Pancreas (tissue), 10 donors: ENCODE data around the gene MPRIP. TPM values are rescaled to one million over a fixed set of nuclear protein-coding genes. Genes with fewer than 3 reads are reported as not detected.

Source experiments
- ATAC-seq, 4 donors: fragments of 200-7000 bp; cut with Tn5 transposase; one replicate each; pipeline versions ENCODE4 v1.8.0 to v1.9.1; 2020; ENCODE audit warnings: mild to moderate bottlenecking in 4 of 4, moderate library complexity in 4 of 4
- DNase-seq, 6 donors: peaks; one replicate each; pipeline ENCODE4 v3.0.0-alpha.2; 2020
- FAIRE-seq: peaks from 2 replicates; lab custom pipeline; 2012; peaks lifted over from hg19 to GRCh38; lab: Jason Lieb, UNC
- H3K27ac ChIP-seq, 4 donors: fragments of 200-600 bp; sonication (generic); 1 replicate in 3 of 4; 2 replicates in 1 of 4; pipeline versions ENCODE4 v1.5.0 to v1.8.0; 2020
- H3K27me3 ChIP-seq, 4 donors: fragments of 200-600 bp; one replicate each; pipeline ENCODE4 v1.8.0; 2021
- H3K36me3 ChIP-seq, 3 donors: fragments of 200-600 bp; sonication (generic) in 1 of 3; one replicate each; pipeline versions ENCODE4 v1.5.0 to v1.8.0; 2020 to 2021
- H3K4me1 ChIP-seq, 3 donors: fragments of 200-600 bp; one replicate each; pipeline ENCODE4 v1.8.0; 2021
- H3K4me3 ChIP-seq, 4 donors: fragments of 200-600 bp; sonication (generic) in 2 of 4; one replicate each; pipeline versions ENCODE4 v1.5.0 to v1.8.0; 2020 to 2021
- H3K9me3 ChIP-seq, 4 donors: fragments of 200-600 bp; one replicate each; pipeline ENCODE4 v1.8.0; 2021
- WGBS, 2 donors: extraction: QIAGEN DNeasy Blood & Tissue Kit; methylation state at CpG; one replicate each; pipeline ENCODE4 v1.1.7; 2013; 5-methylcytosine and 5-hydroxymethylcytosine counted together
- intact Hi-C, 3 donors: fragments of 100-400 bp; cut with DNase I; formaldehyde crosslinking; loops; one replicate each; pipeline versions ENCODE4 v1.11.1 to v1.14.2; 2022
- polyA plus RNA-seq, 2 donors: library from polyadenylated mRNA; stranded (reverse); fragments of 200-250 nt; gene quantifications; one replicate each; pipeline ENCODE4 v1.2.3, GENCODE V29; 2013
- total RNA-seq, 6 donors: library from RNA; stranded (reverse); fragmentation: NEBNext Ultra II Directional in 4 of 6; extraction: Animal tissue kit (Norgen Biotek cat#: 25700) in 4 of 6; gene quantifications; one replicate each; pipeline versions ENCODE4 v1.2.1 to v1.2.4, GENCODE V29; 2021 to 2023
- TF ChIP-seq, protein P1 (sequence below), 4 donors: fragments of 200-600 bp; sonication (generic) in 3 of 4; IDR thresholded peaks; one replicate each; pipeline versions ENCODE4 v1.5.0 to v1.8.0; 2021; ENCODE audit warnings: antibody characterized with exemption in 4 of 4
- donor health status: healthy with polysubstance abuse.
- donor health status: DM: no; HTN: no; CAD: no; lungs with moderate emphysema.
- donor health status: DM: no; HTN: no; CAD: no.
- donor health status: control.
- donor health status: control.
- donor health status: Bipolar disorder and iron deficiency.
- donor health status: DM: yes; HTN: yes; CAD: no.
- donor health status: DM: no; HTN: no; CAD: no.
- donor health status: DM: no; HTN: no; CAD: no.
- donor health status: DM: yes; HTN: yes; CAD: no.

The MPRIP gene
- total and polyA plus RNA-seq, 8 donors: 91.8 to 242 (median 107) TPM

DNA sequence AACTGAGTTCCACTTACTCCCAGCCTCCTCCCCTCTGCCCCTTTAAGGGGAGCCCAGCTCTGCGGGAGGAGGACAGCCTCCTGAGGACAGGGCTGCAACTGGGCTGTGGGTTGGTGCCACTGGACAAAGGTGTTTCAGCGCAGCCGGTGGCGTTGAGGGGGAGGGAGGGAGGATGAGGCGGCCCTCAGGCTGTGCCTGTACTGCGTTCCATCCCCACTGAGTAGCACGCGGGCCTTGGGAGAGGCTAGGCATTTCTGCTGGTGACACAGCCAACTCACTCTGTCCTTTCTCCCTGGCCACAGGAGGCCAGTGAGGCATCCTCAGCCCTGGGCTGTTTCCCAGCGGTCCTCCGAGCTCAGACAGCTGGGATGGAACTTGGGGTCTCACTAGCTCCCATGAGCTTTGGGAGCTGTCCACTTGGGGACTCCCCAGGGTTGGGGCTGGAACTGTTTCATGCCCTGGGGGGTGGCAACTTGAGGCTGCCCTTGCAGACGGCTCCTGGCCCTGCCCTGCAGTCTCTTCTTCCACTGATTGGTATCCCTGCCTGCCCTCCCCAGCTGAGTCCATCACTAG lies 70.5 kb downstream of the MPRIP start:
- peaks cover 16 to 37% (median 33%) of the 10 kb centered on the region in 3 donors for H3K4me1 ChIP-seq
- FAIRE-seq (no peak), DNase-seq (no peak), ATAC-seq (no peak)
- TF ChIP-seq, protein P1, sequence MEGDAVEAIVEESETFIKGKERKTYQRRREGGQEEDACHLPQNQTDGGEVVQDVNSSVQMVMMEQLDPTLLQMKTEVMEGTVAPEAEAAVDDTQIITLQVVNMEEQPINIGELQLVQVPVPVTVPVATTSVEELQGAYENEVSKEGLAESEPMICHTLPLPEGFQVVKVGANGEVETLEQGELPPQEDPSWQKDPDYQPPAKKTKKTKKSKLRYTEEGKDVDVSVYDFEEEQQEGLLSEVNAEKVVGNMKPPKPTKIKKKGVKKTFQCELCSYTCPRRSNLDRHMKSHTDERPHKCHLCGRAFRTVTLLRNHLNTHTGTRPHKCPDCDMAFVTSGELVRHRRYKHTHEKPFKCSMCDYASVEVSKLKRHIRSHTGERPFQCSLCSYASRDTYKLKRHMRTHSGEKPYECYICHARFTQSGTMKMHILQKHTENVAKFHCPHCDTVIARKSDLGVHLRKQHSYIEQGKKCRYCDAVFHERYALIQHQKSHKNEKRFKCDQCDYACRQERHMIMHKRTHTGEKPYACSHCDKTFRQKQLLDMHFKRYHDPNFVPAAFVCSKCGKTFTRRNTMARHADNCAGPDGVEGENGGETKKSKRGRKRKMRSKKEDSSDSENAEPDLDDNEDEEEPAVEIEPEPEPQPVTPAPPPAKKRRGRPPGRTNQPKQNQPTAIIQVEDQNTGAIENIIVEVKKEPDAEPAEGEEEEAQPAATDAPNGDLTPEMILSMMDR (IDR thresholded peaks at IDR 0.05): no peak
- no peaks in the 10 kb centered on the region for H3K27me3 ChIP-seq
- H3K4me3 ChIP-seq: no peak overlapping the region
- no peaks in the 10 kb centered on the region for H3K9me3 ChIP-seq
- no peak overlapping the region for H3K27ac ChIP-seq
- intact Hi-C loops: no loop called here
- WGBS, 2 donors: 88 to 94% methylated on average over 9 to 11 of the region's 11 CpGs
- no peaks in the 10 kb centered on the region for H3K36me3 ChIP-seq

DNA sequence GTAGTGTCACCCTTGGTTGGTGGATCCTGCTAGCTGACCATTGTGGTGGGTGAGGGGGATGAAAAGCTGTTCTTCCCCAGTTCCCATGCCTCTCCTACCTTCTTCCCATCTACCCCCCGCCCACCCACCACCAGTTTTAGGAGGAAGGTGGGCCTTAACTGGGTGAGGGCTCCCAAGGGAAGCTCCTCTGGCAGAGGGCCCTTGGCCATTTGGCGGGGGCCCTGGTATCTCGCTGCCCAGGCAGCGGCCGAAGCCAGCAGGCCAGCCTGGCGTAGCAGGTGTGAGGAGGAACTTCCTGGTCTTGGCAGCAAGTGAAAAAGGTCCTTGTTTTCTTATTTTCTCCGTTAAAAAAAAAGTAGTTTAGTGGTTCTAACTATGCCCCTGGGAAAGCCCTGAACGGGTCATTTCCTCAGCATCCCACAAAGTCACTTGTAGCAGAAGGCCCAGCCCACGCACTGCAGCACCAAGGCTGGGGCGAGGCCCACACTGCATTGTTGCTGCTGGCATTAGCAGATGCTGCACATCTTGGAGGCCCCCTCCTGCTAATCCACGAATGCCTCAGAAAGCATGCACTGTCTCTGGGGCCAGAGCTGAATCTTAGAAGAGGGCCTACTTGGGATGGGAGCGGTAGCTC lies 72.5 kb downstream of the MPRIP start:
- Histone ChIP-seq H3K9me3 (no peaks in the 10 kb centered on the region), H3K36me3 (no peaks in the 10 kb centered on the region), H3K4me1 (peaks cover 15 to 37% (median 33%) of the 10 kb centered on the region in 3 donors), H3K27ac (peak overlapping the region in 2 of 4 donors; percentile 15 to 33), H3K4me3 (no peak overlapping the region), H3K27me3 (no peaks in the 10 kb centered on the region)
- ATAC-seq: peak in 1 of 4 donors; percentile 23
- TF ChIP-seq, protein P1 (IDR thresholded peaks at IDR 0.05): no peak
- intact Hi-C loops: no loop called here
- FAIRE-seq: no peak
- no peak for DNase-seq
- 43 to 47% methylated on average over 12 of the region's 12 CpGs for WGBS, 2 donors

DNA sequence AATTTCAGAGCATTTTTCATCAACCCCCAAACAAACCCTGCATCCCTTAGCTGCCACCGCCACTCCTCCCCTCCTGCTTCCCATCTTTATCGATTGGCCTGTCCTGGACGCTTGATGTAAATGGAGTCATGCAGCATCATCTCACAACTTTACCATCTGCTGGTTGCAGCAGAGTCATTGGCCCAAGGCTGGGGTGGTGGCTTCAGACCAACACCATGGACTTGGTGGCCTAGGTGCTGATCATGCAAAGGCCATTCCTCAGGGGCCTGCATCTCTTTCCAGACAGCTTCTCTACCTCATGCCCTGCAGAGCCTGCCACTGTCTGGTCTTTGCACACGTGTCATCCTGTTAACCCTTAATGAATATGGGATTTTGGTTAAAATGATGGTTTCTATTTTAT lies 73.4 kb downstream of the MPRIP start:
- 87 to 89% methylated on average over 4 of the region's 4 CpGs for WGBS, 2 donors
- Histone ChIP-seq H3K27ac (no peak overlapping the region), H3K4me1 (peaks cover 15 to 35% (median 26%) of the 10 kb centered on the region in 3 donors), H3K27me3 (no peaks in the 10 kb centered on the region), H3K4me3 (no peak overlapping the region), H3K9me3 (no peaks in the 10 kb centered on the region), H3K36me3 (no peaks in the 10 kb centered on the region)
- intact Hi-C loops: no loop called here
- DNase-seq: no peak
- TF ChIP-seq, protein P1 (IDR thresholded peaks at IDR 0.05): no peak
- no peak for FAIRE-seq
- no peak for ATAC-seq

DNA sequence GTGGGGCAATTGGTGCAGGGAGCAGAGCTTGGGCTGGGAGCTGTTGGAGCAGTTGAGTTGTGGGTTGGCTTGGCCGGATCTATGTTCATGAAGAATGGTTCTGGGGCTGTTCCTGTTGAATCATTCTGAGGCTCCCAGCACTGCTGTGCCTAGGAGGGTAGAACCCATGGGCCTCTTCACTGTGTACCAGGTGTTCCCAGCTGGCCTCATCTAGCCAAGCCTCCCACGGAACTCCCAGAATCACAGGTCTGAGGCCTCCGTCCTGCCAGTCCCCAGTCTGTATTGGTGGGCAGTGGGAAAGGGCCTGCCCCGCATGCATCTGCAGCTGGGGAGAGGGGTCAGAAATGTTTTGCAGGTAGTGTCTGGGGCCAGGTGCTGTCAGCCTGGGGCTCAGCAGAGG lies 74.1 kb downstream of the MPRIP start:
- H3K36me3 ChIP-seq: no peaks in the 10 kb centered on the region
- H3K4me3 ChIP-seq: no peak overlapping the region
- 94 to 99% methylated on average over 4 of the region's 4 CpGs for WGBS, 2 donors
- TF ChIP-seq, protein P1 (IDR thresholded peaks at IDR 0.05): no peak
- DNase-seq (no peak), FAIRE-seq (no peak), ATAC-seq (no peak)
- no peaks in the 10 kb centered on the region for H3K9me3 ChIP-seq
- no peaks in the 10 kb centered on the region for H3K27me3 ChIP-seq
- no peak overlapping the region for H3K27ac ChIP-seq
- H3K4me1 ChIP-seq: peaks cover 15 to 38% (median 26%) of the 10 kb centered on the region in 3 donors
- intact Hi-C loops: no loop called here

DNA sequence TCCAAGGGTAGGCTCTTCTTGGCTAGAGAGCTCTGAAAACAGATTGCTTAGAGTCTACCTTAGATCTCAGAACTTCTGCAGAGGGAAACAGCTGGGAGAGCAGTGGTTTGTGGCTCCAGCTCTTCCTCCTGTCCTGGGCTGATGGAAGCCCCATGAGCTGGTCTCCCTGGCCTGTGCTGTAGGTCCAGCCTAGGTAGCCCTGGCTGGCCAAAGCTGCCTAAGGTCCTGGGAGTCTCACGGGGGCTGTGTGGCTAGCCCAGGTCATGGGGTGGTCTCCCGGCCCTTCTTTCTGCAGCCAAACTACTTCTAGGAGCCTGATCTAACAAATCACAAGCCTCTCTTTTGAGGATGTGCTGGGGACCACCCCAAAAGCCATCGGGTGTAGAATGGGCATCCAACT lies 75.7 kb downstream of the MPRIP start:
- FAIRE-seq (no peak), ATAC-seq (no peak), DNase-seq (no peak)
- Histone ChIP-seq H3K27me3 (no peaks in the 10 kb centered on the region), H3K4me3 (no peak overlapping the region), H3K4me1 (peaks cover 15 to 38% (median 26%) of the 10 kb centered on the region in 3 donors), H3K27ac (no peak overlapping the region), H3K9me3 (no peaks in the 10 kb centered on the region), H3K36me3 (no peaks in the 10 kb centered on the region)
- TF ChIP-seq, protein P1 (IDR thresholded peaks at IDR 0.05): no peak
- WGBS, 2 donors: 92 to 94% methylated on average over 3 of the region's 3 CpGs
- intact Hi-C loops: no loop called here
